C1 segment of cervical spinal cord (tissue), 14 donors: ENCODE data around the gene FAM120A.
A peak's percentile ranks its signal among the peaks of the same experiment; 100 is the strongest.

Experiments
- DNase-seq, 14 donors: peaks; one replicate each; lab custom pipeline; 2025; lab: John Stamatoyannopoulos, UW

Gene FAM120A

DNA sequence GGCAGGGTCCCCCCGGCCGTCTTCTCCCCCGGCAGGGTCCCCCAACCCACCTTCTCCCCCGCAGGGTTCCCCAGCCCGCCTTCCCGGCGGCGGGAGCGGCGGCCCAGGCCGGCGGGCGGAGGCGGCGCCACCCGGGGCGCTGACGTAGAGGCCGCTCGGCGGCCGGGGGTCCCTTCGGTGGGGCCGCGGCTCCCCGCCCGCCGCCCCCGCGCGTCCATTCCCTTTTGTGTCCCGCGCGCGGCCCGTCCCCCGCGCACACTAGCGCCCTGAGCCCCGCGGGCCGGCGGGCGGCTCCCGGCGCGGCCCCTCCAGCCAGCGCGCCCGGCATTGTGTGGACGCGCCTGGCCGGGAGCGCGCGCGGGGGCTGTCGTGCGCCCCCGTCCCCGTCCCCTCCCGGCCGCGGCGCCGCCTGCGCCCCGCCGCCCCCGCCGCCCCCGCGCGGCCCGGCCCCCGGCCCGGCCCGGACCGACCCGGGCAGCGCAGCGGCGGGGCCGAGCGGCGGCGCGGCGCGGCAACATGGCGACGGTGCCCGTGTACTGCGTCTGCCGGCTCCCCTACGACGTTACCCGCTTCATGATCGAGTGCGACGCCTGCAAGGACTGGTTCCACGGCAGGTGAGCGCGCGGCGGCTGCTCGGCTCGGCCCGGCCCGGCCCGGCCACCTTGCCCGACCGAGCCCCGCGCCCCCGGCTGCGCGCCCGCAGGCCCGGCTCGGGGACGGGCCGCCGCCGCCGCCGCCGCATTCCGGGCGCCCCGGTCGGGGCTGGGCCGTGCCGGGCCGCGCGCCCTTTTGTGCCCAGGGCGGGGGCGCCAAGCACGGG is 125.0 kb downstream of the FAM120A start, which contains the start of gene PHF2:
Gene PHF2 (plus strand): TSS at position 327 of the 820 bp plus-strand sequence. CDS start 190 bp downstream, at position 517.
- DNase-seq = peak in 2 of 14 donors; percentile 13 to 62

DNA sequence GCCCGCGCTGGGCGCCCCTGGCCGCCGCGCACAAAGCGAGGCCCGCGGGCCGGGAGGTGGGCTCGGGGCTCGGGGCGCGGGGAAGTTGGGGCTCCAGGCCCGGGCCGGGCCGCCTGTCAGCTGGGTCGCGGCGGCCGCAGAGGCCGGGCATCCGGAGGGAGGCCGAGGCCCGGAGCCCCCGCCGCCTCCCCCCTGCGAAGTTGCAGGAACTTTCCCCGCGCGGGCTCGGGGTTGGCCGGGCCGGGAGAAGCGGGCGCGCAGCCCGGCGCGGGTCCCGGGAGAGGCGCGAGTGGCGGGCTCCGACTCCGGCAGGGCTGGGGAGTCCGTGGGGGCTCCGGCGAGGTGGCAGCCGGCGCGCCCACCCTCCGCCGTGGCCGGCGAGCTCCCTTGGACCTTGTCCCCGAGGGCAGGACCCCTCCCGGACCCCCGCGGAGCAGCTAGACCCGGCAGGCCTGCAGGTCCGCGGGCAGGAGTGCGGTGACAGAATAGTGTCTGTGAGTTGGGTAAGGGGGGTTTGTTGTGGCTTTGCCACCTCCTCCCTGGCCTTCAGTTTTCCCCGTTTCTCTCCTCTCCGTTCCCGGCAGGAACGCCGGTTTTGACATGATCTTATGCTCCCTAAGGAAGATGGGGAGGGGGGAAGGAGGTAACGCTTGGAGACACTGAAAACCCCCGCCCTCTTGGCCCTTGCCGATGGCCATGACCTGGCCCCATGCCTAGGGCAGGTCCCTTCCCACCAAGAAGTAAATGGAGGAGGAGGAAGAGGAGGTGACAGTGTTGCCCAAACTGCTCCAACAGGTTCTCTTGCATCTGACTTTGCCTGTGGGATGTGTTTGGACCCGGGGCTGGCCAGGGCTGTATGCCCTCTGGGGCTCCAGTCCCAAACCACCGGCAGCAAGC is 125.8 kb downstream of the FAM120A start:
- DNase-seq = peak in 3 of 14 donors; percentile 51 to 58 (median 53)

DNA sequence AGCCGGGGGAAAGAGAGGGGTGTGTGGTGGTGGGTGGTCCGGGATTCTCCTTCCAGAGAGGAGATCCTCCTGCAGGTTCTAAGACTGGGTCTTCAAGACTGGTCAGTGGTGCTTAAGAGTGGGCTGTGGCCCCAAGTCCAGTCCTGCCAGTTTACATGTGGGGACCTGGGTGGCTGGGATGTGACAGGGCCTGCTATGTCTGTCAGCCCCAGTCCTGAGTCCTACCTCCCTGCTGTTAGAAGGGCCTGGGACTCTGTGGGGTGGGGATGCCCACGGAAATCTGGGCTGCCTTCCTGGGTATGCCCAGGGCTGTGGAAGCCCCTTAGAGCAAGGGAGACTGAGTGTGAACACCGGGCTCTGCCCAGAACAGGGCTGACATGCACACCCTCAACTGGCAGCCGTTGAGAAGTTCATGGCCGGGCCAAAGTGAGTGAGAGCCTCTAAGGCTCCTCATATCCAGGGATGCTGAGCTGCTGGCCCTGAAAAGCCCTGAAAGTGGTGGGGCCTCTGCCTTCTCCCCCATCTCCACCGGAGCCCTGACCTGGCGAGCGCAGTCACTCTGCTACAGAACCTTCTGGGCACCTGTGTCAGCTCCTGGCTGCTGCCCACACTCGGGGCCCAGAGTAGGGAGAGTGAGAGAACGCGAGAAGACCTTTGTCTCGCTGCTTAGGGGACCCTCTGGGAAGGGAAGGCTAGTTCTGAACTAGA is 126.6 kb downstream of the FAM120A start:
- DNase-seq = peak in 1 of 14 donors; percentile 27

DNA sequence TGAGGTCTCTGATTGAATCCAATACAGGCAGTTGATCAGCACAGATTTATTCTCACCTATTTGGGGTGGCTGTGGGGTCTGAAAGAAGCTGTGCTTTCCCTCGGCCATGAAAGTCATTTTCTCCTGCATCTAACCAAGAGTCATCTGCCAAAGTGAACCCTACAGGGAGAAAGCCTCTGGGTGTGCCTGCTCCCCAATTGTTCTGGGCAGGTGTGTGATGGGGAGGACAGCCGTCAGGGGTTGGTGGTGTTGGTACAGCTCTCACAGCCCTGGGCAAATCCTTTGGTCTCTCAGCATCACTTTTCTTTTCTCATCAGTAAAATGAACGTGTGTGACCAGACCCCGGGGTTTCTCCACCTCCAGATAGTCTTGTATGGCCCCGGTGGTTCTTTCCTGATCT is 127.4 kb downstream of the FAM120A start:
- no peak for DNase-seq

DNA sequence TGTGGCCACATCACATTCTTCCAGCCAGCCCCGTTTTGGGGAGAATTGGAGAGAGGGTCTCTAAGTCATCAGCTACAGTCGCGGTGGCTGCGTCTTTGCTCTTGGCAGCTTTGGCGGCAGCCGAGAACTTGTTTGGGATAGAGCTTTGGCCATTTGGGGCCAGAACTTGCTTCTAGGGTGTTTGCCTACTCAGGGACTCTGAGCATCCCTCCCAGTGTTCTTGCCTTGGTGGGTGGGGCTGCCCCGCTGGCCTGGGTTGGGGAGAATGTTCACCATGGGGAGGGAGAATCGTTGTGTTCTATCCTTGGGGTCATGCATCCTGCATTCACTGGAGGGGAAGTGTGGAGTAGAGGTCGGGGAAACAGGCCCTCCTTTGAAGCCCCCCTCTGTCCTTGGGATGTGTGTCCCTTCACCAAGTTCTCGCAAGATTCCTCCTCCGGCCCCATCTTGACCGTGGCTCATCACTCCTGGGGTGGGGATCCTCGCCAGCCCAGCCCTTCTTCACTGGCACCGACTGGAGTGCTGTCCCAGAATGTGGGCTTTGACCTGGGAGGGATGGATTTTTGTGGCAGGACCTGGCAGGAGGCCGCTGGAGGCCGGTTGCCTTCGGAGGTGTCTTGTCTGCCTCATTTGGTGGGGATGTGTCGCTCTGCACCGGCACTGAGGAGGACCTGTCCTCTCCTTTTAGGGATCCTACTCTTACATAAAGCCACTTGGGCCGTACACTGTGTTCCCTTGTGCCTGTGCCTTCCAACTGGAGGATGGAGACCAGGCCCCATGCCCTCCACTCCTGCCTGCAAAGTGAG is 128.4 kb downstream of the FAM120A start:
- no peak for DNase-seq

DNA sequence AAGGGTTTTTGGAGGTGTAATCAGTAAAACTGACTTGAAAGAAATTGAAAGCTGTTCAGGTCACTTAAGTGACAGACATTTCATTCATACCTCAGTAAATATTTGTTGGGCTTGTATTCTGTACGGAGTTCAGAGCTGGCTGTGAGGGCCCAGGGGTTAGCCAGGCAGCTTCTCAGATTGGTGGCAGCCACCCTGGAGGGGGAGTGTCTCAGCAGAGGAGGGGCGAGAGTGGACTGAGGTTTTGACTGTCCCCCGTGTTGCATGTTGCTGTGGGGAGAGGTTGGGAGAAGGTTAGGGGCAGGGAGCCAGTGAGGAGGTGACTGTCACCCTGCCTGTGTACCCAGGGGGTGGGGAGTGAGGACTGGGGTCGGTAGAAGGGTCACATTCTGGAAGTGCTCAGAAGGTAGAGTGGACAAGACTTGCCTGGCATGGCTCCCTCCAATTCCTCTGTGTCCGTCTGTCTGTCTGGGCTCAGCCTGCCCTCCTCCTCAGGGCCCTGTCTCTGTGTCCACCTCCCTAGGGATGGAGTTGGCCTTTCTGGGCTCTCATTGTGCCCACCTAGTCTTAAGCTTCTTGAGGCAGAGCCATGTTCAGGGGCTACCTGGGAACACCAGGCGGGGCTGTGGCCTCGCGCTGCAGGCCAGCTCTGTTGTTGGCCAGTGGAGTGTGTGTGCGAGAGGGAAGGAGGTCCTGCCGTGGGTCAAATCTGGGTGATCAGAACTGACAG is 129.3 kb downstream of the FAM120A start:
- DNase-seq = peak in 1 of 14 donors; percentile 32

DNA sequence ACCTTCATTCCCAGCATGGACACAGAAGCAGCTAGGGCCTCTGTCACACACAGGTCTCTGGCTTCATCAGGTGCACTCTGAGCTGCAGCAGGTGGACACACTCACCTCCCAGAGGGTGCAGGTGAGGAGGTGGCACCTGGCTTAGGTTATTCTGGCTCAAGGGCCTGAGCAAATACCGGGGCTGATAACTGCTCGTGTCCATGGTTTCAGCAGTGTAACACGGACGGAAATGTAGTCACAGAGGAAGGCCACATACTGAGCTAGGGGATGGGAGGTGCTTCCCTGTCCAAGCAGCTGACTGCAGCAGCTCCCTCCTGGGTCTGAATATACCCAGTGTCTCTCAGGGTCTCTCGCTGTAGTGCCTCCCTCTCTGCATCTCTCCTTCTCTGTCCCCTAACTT is 130.6 kb downstream of the FAM120A start:
- DNase-seq = peak in 1 of 14 donors; percentile 24

DNA sequence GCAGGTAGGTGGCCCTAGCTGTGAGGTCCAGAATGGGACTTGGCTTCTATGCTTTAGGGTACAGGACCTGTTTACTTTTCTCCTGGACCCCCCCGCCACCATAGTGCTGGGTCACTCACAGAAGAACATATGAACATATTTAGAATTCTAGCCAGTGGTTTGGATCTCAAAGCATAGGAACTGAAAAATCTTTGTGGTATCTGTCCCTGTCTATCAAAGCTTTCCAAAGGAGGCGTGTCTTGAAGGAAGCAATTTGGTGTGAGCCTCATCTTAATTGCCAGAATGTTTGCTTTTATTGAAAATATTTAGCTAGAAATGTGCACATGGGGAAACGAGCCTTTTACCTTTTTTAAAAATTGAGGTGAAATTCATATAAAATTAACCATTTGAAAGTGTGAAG is 131.1 kb downstream of the FAM120A start:
- no peak for DNase-seq

DNA sequence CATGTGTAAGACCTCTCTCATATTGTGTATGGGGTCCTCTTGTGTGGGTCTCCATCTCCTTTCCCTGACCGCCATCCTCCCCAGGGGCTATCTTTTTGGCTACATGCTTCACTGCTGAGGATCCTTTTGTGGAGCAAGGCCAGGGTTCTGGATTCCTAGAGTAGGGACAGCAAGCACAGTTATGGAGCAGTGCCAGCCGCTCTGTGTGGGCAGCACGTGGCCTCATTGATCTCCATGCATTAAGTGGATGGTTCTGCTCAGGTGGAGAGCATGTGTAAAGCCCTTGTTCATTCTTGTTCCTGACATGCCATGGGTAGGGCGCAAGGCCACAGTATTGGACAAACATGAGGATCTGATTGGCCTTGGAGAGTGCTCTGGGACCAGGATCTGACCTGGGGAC is 133.8 kb downstream of the FAM120A start:
- DNase-seq = no peak

DNA sequence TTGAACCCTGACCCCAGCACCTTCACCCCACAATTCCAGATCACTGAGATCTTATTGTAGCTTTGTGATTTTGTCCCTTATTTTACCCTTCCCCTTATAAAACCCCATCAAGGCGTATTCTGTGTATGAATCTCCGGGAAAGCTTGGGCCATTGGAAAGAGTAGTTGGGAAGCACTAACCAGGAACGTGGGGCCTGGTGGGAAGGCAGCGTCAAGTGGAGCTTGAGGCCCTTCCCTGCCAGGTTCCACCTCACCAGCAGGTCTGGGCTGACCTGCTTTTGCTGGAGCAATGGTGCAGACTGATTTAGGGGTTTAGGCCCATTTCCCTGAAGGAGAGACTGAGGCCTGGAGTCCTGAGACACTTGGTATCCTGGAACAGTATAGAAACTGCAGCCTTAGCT is 134.2 kb downstream of the FAM120A start:
- DNase-seq = no peak

DNA sequence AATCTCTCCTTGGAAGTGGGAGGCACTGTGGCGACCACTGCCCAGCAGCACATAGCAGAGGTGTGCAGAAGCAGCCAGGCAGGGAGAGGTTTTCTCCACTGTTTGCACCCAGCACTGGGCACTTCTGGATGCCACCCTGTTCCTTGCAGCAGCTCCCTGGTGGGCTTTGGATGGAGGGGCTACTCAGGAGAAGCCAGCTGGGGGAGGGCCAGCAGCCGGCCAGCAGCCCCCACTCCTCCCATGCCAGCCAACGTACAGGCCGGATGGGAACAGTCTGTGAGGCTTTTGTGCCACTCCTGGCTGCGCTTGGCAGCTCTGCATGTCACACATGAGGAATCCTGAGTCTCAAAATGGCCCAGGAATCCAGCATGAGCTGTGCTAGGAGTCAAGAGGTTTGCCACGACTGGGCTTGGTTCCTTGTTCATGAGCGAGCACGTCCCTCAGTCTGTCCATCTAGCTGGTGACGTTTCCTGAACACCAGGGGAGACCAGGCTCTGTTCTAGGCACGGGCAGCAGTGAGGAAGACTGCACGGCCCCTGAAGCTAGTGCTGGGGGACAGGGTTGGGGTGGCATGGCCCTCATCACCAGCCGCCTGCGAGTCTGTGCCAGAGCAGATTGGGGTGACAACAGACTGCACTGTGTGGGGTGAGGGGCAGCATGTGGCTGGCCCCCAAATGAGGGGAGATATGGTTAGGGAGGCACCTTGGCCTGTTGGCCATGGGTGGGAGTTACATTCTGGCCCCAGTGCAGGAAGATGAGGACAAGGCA is 135.0 kb downstream of the FAM120A start:
- no peak for DNase-seq

DNA sequence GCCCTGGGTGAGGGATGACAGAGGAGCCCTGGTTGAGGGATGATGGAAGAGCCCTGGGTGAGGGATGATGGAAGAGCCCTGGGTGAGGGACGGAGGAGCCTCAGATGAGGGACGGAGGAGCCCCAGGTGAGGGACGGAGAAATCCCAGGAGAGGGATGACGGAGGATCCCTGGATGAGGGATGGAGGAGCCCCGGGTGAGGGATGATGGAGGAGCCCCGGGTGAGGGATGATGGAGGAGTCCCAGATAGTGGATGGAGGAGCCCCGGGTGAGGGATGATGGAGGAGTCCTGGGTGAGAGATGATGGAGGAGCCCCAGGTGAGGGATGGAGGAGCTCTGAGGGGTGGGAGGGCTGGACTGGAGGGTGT is 135.8 kb downstream of the FAM120A start:
- DNase-seq = no peak

DNA sequence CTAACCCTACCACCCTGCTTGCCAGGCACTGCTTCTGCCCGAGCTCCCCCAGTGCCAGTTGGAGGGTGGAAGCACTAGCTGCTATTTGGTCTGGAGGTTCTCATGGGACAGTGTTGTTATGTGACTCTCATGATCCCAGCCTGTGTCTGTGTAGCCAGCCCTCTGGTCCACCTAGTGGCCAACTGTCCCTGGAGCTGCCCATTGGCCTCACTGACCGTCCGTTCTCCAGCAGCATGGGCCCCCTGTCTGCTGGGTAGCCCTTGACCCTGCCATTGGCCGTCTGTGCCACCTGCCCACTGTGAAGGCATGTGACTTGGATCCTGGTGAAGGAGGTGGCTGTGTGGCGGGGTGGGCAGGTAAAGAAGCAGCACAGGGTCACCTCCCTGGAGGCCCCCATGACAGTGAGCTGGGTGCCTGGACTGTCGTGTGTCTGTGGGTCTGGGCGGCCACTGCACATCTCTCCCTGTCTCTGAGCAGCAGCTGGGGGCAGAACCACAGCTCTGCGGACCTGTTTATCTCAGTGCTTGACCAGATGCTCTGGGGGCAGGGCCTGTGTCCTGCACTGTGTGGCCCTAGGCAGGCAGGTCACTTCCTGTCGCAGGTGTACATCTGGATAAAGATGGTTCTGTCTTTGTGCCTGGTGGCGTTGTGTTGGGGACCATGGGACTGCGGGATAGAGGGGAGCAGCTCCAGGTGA is 136.3 kb downstream of the FAM120A start:
- DNase-seq = no peak

DNA sequence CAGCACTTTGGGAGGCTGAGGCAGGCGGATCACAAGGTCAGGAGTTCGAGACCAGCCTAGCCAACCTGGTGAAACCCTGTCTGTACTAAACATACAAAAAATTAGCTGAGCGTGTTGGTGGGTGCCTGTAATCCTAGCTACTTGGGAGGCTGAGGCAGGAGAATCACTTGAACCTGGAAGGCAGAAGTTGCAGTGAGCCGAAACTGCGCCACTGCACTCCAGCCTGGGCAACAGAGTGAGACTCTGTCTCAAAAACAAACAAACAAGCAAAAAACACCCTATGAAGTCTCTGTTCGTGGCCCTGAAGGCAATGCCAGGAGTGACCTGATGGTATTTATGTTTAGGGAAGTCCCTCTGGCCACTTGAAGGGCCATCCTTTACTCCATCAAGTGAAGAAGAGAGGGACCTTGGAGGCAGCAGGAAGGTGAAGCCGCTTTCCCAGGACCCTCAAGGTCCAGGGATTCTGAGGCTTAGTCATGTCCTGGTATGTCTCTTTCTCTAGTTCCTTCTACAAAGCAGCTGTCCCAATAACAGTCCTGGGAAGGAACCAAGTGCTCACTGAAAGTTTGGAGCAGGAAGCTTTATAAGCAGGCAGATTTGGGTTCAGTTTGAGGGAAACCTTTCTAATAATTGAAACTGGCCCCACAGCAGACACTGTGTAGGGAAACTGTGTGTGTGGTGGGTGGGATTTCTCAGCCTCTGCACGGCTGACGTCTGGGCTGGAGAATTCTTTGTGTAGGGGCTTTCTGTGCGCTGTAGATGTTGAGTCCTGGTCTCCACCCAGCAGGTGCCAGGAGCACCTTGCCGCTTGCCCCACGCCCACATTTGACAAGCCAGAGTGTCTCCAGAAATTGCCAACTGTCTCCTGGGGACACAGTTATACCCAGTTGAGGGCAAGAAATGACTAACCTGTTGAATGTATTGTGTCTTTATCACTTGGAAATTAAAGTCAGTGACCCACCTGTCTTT is 137.4 kb downstream of the FAM120A start:
- DNase-seq = no peak

DNA sequence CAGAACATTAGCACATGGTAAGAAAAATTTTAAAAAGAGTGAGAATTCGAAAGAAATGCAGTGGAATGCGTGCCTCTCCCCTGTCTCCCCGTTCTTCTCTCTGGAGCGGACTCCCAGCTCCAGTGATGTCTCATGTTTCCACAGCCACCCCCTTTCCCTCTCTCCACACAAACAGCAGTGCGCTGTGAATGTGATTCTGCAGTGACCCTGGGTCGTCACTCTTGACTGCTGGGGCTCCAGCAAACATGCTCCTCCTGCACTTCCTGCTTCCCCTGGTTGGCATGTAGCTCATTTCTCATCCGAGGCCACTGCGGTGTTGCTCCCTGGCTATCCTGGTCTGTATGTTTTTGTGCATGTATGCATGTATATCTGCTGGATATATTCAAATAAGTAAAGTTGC is 138.2 kb downstream of the FAM120A start:
- no peak for DNase-seq

DNA sequence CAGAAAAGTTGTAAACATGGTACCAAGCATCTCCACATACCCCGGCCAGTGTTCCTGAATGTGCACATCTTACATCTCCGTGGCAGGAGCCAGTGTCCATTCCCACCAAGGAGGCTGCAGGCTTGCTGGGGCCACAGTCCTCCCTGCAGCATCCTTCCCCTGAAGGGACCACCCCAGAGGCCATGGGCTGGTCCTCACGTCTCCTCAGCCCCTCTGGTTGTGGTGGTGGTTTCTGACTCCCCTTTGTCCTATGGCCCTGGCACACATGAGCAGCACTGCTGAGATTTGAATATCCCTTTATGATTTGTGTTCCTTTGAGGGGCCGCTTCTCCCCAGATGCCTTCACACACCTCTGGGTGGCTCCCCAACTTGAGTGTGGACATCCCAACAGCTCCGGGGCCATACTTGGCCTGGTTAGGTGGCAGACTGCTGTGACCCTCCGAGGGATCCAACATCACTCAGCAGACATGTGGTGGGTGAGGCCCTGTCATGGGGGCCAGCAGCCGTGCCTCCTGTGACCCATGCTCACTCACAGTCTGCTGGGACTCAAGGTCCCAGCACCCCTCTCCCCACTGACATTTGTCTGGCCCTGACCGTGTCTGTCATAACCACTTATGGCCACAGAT is 139.2 kb downstream of the FAM120A start:
- DNase-seq = no peak

DNA sequence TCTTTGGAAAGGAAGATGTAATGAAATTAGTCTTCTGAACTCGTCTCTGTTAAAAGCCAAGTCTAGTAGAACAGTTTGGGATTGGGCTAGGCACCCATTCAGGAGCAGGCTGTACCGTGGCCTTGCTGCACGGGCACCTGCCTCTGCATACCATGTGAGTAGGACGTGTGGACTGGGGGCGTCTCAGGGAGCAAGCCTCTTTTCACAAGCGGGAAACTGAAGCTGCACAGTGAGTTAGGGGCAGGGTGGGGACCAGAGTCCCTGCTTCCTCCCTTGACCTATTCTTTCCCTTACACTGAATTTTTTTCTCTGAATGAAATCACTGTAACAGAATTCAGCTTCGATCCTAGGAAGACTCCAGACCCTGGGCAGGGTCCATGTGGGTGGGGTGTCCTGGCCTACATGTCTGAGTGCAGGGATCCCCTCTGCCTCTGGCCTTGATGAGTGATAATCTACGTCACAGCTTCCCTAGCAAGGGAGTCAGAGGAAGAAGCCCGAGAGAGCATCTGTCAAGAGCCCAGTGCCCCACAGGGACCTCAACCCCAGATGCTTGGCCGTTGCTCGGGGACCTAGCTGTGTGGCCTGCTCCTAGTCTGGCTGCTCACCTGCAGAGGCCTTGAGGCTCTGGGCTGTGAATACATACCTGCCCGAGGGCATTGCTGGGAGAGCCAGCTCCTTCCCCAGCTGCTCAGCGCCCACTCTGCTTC is 140.0 kb downstream of the FAM120A start:
- DNase-seq = no peak
